ENCODE results near the gene XXYLT1. TPM values are rescaled to one million over a fixed set of nuclear protein-coding genes. Genes with fewer than 3 reads are reported as not detected.

XXYLT1 gene
- total and polyA plus RNA-seq, 10 of the 15 experiments (the other 5 are each of a cell fraction or from before 2014, with no cell fraction given), result 1.2 to 14.2 (median 9.3) TPM

DNA sequence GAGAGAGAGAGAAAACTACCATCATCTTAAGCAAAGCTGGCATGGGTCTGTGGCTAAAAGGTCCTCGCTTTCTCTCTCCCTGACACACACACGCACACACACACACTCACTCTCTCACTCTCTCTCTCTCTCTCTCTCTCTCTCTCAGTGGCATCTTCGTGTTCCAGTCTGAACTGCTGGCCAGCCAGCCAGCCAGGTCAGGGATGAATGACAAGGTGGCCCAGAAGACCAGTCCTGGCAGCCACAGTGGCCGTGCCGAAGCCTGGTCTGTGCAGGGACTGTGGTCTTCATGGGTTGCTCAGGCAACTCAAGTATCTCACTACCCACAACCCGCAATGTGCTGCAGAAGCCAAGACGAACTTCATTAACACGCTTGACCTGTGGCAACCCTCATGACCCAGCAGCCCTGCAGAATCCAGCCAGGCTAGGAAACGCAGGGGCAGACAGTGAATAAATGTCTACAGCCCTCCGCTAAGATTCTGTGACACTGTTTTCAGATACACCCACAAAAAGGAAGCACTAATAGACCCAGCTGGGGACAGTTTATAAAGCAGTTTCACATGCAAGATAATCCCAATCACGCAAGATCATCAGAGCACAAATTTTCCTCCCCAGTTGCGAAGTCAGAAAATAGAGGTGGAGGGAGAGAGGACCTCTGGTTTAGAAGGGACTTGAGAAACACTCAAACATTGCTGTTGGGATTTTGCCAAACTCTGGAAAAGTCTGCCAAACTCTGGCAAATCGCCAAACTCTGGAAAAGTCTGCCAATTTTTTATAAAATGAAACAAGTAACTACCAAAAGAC is 66.4 kb downstream of the XXYLT1 start (continued):
- TF ChIP-seq, protein P1, sequence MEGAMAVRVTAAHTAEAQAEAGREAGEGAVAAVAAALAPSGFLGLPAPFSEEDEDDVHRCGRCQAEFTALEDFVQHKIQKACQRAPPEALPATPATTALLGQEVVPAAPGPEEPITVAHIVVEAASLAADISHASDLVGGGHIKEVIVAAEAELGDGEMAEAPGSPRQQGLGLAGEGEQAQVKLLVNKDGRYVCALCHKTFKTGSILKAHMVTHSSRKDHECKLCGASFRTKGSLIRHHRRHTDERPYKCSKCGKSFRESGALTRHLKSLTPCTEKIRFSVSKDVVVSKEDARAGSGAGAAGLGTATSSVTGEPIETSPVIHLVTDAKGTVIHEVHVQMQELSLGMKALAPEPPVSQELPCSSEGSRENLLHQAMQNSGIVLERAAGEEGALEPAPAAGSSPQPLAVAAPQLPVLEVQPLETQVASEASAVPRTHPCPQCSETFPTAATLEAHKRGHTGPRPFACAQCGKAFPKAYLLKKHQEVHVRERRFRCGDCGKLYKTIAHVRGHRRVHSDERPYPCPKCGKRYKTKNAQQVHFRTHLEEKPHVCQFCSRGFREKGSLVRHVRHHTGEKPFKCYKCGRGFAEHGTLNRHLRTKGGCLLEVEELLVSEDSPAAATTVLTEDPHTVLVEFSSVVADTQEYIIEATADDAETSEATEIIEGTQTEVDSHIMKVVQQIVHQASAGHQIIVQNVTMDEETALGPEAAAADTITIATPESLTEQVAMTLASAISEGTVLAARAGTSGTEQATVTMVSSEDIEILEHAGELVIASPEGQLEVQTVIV (IDR thresholded peaks at IDR 0.05; ENCODE audit: borderline replicate concordance, partially characterized antibody), result no peak
- no peak for TF ChIP-seq CEBPB (IDR thresholded peaks at IDR 0.05; ENCODE audit: borderline replicate concordance in 1 of 2, low read depth in 2 of 2, low read length in 2 of 2)
- 0 out of 2 replicates have a peak, but pooled peaks have one; percentile 18 for TF ChIP-seq ZNF217 (IDR thresholded peaks at IDR 0.05)
- TF ChIP-seq NR2C2 (IDR thresholded peaks at IDR 0.05; ENCODE audit: borderline replicate concordance, control insufficient read depth, insufficient read length, low read depth), result no peak
- no peak for TF ChIP-seq RAD51 (IDR thresholded peaks at IDR 0.05)
- TF ChIP-seq IKZF1 (conservative IDR thresholded peaks at IDR 0.05), result peak; percentile 61
- 0 out of 2 replicates have a peak, but pooled peaks have one; percentile 2 for TF ChIP-seq NR2C1 (IDR thresholded peaks at IDR 0.05)
- no peak for TF ChIP-seq BMI1 (IDR thresholded peaks at IDR 0.05; ENCODE audit: borderline replicate concordance)

DNA sequence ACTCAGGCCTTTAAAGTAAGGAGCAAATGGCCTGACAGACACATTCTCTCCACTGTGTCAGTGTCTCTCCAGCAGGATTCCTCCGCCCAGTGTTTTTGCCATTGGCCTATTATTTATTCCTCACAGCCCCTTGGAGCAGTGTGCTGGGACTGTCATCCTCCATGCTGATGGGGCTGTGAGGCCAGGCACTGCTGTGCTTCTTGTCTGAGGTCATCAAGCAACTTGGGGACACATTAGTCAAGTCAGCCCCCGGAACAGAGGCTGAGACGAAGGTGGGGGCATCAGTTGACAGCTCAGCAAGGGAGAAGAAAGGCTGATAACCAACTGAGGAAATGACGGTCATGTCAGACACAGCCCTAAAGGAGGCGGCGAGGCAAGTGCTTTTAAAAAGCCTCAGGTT is 67.4 kb downstream of the XXYLT1 start:
- H3K9me3 ChIP-seq (replicated peaks; ENCODE audit: control insufficient read depth, insufficient read depth, low read length), result peaks cover 1% of the 10 kb centered on the region; the same call in 2 of the 3 replicates
- SMC1A ChIA-PET (ENCODE audit: uncharacterized antibody, unreplicated experiment), result interaction anchor here (2.4 to 4.8 kb wide), 4 partner anchors 9 to 56 kb away, joined by 7 to 24 read pairs (median 16); no protein-coding TSS in a partner anchor
- in situ Hi-C loops (cut with MboI), result no loop called here
- peaks cover 1 to 4% of the 10 kb centered on the region in 2 experiments; a peak in 1 of 4 replicates for H3K36me3 ChIP-seq (ENCODE audit: control insufficient read depth in 2 of 2, insufficient read depth in 2 of 2, low read length in 1 of 2)
- intact Hi-C loops (cut with micrococcal nuclease; ENCODE audit: unreplicated experiment), result loop anchor here (1.0 to 2.0 kb wide), 3 partner anchors 53 to 74 kb away; no protein-coding TSS in a partner anchor
- CTCF ChIA-PET, result interaction anchor here (1.0 to 2.5 kb wide), 5 partner anchors 24 to 521 kb away, joined by 3 to 14 read pairs (median 4); no protein-coding TSS in a partner anchor
- no peak overlapping the region for H3K4me3 ChIP-seq
- no TSS peak for BruUV-seq (replicated peaks)
- POLR2A ChIA-PET, result interaction anchor here (0.6 to 2.7 kb wide), 5 partner anchors 19 to 53 kb away, joined by 3 to 11 read pairs (median 3); no protein-coding TSS in a partner anchor
- DNase-seq (ENCODE audit: low read depth, low spot score) (no peak), ATAC-seq (no peak), FAIRE-seq (no peak)
- no peak overlapping the region for H3K4me2 ChIP-seq (ENCODE audit: control insufficient read depth, insufficient read depth)
- RAD21 ChIA-PET (ENCODE audit: unreplicated experiment), result interaction anchor here (1.0 to 3.0 kb wide), 5 partner anchors 8 to 55 kb away, joined by 3 to 17 read pairs (median 7); no protein-coding TSS in a partner anchor
- no peaks in the 10 kb centered on the region for H4K20me1 ChIP-seq (ENCODE audit: control insufficient read depth, insufficient read depth)
- TF ChIP-seq, protein P2, sequence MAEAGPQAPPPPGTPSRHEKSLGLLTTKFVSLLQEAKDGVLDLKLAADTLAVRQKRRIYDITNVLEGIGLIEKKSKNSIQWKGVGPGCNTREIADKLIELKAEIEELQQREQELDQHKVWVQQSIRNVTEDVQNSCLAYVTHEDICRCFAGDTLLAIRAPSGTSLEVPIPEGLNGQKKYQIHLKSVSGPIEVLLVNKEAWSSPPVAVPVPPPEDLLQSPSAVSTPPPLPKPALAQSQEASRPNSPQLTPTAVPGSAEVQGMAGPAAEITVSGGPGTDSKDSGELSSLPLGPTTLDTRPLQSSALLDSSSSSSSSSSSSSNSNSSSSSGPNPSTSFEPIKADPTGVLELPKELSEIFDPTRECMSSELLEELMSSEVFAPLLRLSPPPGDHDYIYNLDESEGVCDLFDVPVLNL (IDR thresholded peaks at IDR 0.05; ENCODE audit: low read depth, low read length), result no peak
- no peak for TF ChIP-seq SREBF1 (IDR thresholded peaks at IDR 0.05; ENCODE audit: low read length)
- H2AFZ ChIP-seq (ENCODE audit: control insufficient read depth, low read depth, low read length), result no peak overlapping the region
- no peak overlapping the region for H3K9ac ChIP-seq (ENCODE audit: control insufficient read depth, insufficient read depth, low read length)
- 98% methylated on average over 6 of the region's 6 CpGs for WGBS (ENCODE audit: insufficient coverage, insufficient replicate concordance, low lambda C conversion rate, missing lambda C conversion rate)
- no peak overlapping the region for H3K27ac ChIP-seq (ENCODE audit: control insufficient read depth, insufficient read depth)
- no peaks in the 10 kb centered on the region; the same call in 1 of the 2 replicates for H3K79me2 ChIP-seq (ENCODE audit: control insufficient read depth, insufficient read depth, low read length)
- H3K4me1 ChIP-seq (ENCODE audit: control insufficient read depth, insufficient read depth, low read length), result peaks cover 36% of the 10 kb centered on the region
- H3K27me3 ChIP-seq (replicated peaks in 1 of 2; ENCODE audit: control insufficient read depth in 2 of 2, insufficient read depth in 2 of 2, low read length in 1 of 2), result no peaks in the 10 kb centered on the region
